Measurements from ENCODE around the gene ZNF750.

- TF ChIP-seq CTCF (IDR thresholded peaks at IDR 0.05) = no peak
- no peak for TF ChIP-seq POLR2A (IDR thresholded peaks at IDR 0.05)
- TF ChIP-seq EP300 (IDR thresholded peaks at IDR 0.05) = no peak
These were observed 25.0 kb upstream of the ZNF750 start for GRCh38 chr17:82864713-82865248.
